NCI-H1105 (cell line): ENCODE data around the gene C10orf143.

Source experiments
- DNase-seq: peaks from one replicate; lab custom pipeline; 2025; lab: John Stamatoyannopoulos, UW

Gene C10orf143

DNA sequence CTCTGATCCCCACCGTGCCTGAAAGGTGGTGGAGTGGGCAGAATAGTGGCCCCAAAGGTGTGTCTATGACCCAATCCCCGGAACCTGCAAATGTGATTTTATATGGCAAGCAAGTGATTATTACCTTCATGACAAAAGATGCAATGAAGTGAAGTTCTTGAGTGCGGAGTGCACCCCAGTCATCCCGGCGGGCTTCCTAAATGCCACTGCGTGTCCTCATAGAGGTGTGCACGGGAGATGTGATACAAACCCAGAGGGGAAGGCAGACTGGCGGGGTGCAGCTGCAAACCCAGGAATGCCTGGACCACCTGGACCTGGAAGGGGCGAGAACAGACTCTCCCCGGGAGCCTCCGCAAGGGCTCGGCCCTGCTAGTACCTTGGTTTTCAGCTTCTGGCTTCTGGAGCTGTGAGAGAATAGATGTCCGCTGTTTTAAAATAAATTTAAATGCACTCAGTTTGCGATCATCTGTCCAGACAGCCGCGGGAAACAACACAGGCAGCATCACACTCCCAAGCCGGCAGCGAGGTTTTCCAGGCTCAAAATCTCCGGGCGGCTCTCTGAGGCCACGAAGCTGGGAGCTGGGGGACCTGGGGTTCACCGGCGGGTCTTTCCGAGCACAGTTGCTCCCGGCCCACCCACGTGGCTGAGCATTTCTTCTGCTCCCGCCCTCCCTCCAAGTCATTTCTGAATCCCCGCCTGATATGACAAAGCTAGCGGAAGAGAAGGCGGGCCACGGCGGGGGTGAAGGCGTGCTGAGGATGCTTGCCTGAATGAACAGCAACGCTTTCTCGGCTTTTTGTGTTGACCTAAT is 96.2 kb downstream of the C10orf143 start:
- no peak for DNase-seq
